Measurements from ENCODE around the gene CCSAP.
A peak's percentile ranks its signal among the peaks of the same experiment; 100 is the strongest.
"Not testable (repeated sequence)": the region's sequence is repeated elsewhere in the genome, so short reads cannot be mapped to it uniquely, and the experiment has no call there.

Gene CCSAP

DNA sequence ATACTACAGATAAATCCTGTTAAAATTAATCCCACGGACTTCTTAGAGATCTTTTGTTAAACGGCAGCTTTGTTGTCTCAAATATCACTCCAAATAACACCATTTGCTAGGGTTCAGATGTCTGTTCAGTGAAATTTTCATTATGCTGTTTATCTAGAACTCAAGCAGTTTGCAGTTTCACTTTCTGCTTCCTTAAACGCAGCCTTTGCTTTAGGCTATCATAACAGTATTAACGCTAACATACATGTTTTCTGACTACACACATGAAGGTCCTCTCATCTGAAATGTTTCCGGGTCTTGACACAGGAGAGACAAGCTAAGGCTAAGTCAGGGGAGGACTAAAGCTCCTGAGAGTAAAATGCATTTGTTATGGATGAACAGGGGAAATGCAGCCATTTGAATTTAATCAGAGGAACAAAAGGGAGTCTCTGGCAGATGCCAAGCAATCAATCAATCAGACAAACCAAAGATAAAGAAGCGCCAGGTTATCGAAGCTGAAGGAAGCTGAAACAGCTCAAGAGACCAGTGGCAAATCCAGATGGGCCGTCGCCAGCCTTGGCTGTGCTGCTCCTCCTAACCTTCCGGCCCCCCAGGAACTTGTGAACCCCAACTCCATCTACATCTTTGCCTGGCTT lies 16.9 kb downstream of the CCSAP start:
- no peak for DNase-seq (ENCODE audit: low spot score)

DNA sequence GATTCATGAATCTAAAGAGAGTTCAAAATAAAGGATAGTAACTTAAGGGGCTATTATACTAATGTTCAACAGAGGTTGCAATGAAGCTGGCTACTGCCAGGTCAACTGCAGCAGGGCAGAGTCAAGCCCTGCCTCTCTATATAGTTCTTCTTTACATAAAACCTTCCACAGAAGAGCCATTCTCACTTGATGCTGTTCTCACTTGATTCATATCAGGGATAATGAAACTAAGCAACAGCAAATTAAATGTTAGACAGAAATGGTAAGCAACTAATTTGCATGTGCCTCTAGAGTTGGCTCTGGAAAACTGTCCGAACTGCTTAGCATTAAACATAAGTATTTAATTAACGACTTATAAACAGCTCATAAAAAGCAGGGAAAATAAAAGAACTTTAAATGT lies 17.4 kb downstream of the CCSAP start:
- DNase-seq (ENCODE audit: low spot score): no peak

DNA sequence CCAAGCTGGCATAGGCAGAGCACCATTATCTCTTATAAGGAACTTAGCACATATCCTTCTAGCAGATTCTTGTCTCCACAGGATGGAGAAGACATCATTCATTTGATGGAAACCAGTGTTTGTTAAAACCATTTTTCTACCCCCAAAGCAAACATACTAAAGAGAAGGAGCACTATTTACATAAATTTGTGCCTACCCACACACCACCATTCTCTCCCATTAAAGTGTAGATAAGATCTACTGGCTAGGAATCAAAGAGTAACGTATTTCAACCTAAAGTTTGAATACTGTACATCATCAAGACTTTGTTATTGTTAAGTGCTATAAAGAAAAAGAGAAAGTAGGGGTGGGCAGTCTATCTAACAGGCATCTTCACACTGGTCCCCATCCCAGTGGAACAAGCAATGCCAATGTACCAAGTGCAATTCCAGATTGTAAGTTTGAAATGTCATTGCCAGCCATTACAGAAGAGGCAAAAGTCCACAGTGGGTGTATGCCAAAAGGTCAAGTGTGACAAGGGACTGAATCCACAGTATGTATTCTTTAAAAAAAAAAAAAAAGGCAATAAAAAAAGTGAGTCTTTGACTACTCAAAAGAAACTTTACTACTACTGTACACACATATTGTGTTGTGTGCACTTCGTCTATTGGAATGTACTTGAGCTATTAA lies 18.8 kb downstream of the CCSAP start:
- no peak for DNase-seq (ENCODE audit: low spot score)

DNA sequence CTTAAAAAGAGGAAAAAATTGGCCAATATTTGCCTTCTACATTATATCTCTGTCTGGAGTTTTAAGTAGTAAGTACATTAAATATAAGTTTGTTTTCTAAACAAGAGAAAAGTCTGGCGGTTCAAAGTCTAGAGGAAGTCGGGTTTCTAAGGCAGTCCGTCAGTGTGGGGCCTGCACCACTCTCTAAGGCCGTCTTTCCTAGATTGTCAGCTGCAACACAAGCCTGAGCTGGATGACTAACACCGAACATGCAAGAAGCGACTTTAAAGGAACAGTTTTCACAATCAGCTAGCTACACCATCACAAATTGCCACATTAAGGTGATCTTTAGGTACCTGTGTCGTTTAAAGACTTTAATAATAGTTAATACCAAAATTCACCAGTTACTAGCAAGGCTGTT lies 19.6 kb downstream of the CCSAP start:
- DNase-seq (ENCODE audit: low spot score): no peak

DNA sequence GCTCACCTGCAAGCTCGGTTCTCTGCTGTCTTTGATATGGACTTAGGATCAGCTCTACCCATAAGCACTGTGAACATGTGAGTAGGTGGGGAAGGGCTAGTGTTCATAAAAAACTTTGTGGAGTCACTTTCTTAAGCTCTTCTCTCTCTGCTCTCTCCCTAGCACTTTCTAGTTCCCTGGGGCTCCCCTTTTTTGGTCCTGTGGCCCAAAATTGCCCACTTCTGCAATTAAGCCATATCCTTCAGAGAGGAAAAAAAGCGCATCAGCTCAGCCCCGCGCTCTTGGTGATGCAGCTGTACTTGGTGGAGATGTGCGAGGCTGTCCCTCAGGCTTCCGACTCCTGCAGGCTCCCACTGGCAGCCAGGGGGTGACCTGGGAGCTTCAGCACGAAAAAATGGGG lies 23.4 kb downstream of the CCSAP start:
- DNase-seq (ENCODE audit: low spot score): no peak

DNA sequence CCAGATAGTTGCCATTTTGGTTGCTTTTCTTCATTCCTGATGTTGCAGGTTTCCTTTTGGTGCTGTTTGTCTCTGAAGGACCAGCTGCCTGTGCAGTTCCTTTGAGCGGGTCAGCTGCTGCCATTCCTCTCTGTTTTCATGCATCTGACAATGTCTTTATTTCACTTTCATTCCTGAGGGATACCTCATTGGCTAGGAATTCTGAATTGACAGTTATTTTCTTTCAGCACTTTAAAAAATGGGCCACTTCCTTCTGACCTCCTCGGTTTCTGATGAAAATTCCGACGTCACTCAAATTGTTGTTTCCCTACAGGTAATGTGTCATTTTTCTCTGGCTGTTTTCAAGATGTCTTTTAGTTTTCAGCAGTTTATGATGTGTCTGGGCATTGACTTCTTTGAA lies 24.8 kb downstream of the CCSAP start:
- peak; percentile 34 for DNase-seq (ENCODE audit: low spot score)

DNA sequence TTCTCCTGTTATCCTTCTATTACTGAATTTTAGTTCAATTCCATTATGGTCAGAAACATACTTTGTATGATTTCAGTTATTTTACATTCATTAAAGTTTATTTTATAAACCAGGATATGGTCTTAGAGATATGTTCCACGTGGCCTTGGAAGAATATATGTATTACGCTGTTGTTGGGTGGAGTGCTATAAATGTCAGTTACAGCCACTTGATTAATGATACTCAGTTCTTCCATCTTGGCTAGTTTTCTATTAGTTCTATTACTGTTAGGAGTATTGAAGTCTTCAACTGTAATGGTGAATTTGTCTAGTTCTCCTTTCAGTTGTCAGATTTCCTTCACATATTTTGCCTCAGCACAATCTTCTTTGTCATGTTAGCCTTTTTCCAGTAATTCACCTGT lies 26.7 kb downstream of the CCSAP start:
- no peak for DNase-seq (ENCODE audit: low spot score)

DNA sequence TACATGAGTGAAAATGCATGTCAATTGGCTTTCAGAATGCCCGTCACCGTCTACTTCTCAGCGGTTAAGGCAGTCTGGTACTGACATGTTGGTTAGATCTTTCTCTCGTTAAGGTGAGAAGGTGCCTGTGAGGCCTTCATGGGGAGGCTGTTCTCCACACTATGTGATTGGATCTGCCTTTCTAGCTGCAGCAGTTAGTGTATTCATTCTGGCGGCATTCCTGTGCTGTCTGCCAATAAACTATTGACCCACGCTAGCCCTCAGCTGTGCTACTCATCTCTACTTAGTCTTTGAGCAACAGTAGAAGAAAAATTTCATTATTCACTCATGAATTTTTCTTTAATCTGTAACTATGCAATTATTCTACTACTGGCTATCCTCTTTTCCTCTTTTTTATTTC lies 32.0 kb downstream of the CCSAP start:
- DNase-seq (ENCODE audit: low spot score): peak; percentile 29

DNA sequence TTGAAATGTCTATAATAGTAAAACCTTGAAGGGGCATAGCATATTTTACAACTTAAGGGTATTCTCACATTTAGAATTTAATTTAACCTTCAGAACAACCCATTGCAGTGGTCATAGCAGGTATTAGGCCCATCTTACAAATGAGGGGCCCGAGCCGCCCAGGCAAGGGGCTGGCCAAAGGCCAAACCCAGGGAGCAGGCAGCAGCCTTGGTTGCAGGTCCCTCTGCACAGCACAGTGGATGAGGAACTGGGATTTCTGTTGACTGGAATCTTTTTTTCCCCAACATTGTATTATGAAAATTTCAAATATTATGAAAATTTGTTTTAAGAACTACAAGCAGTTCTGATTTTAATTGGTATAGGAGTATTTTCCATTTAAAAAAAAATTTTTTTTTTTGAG lies 33.2 kb downstream of the CCSAP start:
- no peak for DNase-seq (ENCODE audit: low spot score)

DNA sequence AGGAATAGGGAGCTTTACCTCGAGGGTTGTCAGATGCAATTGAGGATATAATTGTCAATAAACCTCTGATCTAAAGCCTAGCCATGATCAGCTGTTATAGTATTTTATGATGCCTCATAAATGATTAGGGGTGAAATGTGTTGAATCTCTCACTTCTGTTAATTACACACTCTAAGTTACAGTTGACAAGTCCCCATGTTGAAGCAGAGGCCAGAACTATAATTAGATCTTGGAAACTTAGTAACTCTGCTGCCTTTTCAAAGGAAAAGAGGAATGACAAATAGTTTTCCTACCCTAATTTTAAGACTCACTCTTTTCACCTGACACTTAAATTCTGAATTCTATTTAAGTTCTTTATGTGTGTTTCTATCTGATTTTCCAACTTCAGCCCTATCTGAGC lies 33.8 kb downstream of the CCSAP start:
- DNase-seq (ENCODE audit: low spot score): no peak

DNA sequence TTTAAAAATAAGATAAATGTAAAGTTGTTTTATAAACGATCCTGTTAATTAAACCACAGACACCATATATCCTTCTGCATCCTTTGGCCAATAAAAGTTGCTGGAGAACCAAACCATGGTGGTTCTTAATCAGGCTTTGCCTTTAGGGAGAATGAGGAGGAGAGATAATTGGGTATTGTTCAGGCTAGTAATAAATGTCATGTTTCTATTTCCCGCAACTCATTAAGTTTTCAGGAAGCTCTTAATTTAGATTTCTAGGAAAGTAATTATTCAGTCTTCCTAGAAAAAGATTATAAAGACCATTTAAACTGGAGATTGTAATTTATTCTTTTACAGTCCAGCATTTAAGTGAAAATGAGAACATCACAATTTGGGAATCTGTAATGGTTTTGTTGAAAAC lies 37.5 kb downstream of the CCSAP start:
- DNase-seq (ENCODE audit: low spot score): no peak

DNA sequence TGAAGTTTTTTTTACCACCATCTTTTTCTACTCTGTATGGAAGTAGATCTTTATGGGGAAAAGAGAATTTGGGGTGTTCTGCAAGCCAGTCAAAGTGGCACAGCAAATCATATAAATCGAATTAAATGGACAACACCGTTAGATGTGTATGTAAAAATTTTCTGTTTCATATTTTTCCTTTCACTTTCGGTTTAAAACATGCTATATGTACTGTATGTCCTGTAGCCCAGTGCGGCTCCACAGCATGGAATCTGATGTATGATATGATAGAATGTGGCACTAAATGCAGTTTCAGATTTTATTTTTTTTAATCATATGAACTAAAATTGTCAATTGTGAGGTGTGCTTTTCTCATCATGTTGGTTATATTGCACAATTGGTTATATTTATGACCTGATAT lies 39.0 kb downstream of the CCSAP start:
- no peak for DNase-seq (ENCODE audit: low spot score)

DNA sequence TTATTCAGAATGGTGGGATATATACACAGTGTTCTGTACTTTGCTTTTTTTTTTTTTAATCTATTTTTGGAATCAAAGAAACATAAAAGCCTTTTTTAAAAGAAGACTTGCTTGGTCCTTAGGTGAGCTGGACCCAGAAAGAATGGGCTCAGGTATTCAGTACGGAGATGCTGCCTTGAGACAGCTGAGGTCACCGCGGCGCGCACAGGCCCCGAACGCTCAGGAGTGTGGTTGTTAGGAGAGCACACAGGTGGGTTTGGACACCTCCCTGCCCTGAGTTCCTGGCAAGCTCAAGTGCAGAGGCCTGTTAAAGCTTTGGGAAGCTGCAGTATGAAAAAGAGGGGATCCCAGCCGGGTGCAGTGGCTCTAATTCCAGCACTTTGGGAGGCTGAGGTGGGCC lies 40.1 kb downstream of the CCSAP start:
- no peak for DNase-seq (ENCODE audit: low spot score)

DNA sequence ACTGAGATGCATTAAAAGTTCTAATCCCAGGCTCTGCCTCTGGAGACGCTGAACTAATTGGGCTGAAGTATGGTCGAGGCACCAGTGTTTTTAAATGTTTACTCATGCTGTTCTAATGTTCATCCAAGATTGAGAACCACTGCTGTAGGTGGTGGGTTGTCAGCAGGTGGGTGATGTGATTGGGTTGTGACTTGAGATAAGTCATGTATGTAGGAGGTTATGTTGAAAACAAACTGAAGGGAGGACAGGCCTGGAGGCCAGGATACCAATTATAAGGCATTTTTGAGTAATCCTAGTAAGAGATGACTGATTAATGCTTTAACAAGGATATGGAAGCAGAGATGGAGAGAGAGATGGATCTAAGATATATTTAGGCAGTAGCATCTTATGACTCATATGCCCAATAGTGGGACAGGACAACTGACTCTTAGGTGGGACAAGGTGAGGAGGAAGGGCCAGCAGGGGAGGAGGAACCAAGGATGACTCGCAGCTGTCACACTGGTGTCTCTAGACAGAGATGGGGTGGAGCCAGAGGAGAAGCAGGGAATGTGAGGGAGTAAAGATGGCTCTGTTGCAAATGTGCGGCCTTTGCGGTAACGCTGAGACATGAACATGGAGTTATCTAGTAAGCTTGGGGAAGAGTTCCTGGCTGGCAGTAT lies 42.6 kb downstream of the CCSAP start:
- DNase-seq (ENCODE audit: low spot score): no peak

DNA sequence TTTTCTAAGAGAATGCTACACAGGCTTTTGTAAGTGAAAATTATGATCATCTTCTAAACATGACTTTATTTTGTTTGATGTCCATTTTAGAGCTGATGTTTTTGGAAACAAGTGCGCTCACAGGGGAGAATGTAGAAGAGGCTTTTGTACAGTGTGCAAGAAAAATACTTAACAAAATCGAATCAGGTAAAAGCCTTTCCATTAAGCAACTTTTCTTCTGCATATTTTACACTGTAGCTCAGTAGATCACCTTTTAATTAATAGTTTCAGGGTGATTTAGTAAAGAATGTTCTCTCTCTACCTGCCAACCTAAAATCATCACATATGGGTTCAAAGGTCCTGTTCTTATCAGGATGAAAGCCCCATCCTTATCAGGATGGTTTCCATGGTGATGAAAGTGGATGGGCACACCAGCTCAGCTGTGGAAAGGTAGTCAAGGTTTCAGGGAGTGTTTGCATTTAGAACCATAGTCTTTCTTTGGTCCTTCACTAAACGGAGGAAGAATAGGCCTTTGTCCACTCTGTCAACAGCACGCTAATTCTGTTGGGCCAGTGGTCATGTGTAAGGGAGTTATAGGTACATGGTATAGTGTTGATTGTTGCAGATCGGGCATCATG lies 43.9 kb downstream of the CCSAP start:
- DNase-seq (ENCODE audit: low spot score): no peak

DNA sequence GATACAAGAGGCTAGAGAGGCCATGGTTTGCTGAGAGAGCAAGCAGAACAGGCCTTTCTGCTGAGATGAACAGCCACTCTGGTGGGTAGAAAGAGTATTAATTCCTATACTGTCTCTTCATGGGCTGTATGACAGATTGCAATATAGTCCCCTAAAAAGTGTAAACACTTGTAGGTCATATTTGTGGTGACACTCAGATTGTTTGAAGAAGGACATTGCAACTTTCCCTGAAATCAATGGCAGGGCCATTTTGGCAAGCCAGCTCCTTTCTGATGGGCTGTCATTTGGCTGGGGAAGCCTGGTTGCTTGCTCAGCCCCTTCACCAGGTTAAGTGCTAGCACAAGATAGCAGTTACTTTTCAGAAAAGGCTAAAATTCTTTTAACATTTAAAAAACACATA lies 44.4 kb downstream of the CCSAP start:
- DNase-seq (ENCODE audit: low spot score): no peak

DNA sequence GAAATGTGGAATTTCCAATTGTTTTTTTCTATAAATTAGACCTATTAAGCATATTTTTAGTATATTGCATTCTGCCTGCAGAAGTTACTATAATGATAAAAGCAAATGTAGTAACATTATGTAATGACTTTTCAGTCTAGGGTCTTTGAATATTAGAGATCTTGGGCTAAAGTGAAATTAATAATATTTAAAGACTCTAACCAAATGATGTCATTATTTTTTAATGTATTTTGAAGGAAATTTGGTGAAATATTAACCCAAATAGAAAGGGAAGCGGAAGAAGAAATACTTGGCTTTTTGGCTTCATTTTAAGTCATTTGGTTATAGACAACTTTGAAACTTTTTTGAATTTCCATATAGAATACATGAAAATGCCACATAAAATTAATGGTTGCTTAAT lies 45.1 kb downstream of the CCSAP start:
- DNase-seq (ENCODE audit: low spot score): no peak

DNA sequence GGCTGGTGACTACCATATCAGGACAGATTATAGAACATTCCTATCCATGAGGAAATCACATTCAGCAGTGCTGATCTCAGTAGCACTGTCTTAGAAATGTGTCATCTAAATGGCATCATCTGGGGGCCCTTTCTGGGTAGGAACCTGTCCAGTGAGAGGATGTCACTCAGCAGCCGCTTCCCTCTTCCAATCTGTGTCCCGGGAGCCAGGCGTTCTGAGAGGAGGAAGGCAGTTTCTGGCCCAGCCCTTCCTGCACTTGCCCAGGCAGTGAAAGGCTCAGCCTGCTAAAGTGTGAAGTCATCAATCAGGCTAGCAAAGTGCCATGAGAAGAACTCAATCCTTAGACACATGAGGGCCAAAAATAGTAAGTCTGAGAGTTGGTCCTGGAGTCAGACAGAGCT lies 46.3 kb downstream of the CCSAP start:
- peak; percentile 67 for DNase-seq (ENCODE audit: low spot score)

DNA sequence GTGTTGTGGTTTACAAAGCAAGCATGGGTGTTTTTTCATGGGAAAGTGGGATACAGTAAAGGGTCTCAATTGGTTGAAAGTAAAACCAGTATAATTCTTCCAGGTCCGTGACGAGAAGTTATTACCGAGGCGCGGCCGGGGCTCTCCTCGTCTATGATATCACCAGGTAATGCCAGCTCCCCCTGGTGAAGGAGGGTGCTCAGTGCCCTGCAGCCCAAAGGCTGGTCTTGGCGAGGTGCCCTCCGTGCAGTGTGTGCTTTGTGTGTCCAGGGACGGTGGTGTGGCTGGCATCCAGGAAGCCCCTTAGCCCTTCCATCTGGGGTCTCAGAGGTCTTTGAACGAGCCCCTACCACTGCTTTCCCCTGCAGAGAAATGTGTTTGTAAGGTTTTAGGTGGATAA lies 47.1 kb downstream of the CCSAP start:
- no peak for DNase-seq (ENCODE audit: low spot score)

DNA sequence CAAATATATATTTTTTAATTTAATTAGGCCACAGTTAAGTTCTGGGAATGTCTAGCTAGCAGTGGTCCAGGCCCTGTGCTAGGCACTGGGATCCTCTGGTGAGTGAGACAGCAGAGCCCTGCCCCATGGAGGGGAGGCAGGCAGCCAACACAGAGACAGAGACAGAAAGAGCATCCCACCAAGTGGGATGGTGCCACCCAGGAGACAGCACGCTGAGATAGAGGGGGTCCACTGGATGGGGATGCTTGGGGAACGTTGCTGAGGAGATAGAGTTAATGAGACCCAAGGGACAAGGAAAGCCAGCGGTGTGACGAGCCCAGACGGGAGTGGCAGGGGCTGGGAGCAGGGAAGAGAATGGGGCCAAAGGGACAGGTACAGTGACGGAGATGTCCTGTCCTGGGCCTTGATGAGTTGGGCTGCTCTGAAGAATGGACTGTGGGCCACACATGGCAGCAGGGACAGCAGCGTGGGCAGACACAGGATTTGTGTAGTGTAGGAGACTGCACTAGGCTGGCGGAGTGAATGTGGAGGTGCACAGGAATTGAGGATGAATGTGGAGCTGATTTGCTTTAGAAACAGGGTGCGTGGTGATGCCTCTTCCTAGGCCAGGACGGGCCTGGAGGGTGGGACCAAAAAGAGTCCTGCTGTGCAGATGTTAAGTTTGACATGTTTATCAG lies 49.2 kb downstream of the CCSAP start:
- no peak for DNase-seq (ENCODE audit: low spot score)

DNA sequence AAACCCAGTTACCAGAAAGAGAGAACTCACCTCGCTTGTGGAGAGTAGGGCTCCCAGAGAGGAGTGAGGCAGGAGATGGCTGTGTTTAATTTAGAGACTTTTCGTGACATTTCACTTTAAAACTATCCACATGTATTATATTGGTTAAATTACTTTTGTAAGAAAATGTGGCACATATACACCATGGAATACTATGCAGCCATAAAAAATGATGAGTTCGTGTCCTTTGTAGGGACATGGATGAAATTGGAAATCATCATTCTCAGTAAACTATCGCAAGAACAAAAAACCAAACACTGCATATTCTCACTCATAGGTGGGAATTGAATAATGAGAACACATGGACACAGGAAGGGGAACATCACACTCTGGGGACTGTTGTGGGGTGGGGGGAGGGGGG lies 51.2 kb downstream of the CCSAP start:
- DNase-seq (ENCODE audit: low spot score): not testable (repeated sequence)

DNA sequence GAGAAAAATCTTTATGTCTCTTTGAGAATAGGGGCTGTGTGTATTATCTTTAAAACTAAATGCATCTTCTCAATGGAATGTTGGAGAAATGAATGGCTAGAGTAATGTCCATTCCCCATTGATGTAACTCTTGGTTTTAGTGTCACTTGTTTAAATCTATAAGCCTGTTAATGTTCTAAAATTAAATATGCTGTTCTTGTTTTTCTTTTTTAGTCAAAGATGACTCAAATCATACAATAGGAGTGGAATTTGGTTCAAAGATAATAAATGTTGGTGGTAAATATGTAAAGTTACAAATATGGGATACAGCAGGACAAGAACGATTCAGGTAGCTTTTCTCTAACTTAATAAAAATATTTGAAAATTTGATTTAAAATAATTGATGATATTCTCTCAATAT lies 54.3 kb downstream of the CCSAP start:
- no peak for DNase-seq (ENCODE audit: low spot score)

DNA sequence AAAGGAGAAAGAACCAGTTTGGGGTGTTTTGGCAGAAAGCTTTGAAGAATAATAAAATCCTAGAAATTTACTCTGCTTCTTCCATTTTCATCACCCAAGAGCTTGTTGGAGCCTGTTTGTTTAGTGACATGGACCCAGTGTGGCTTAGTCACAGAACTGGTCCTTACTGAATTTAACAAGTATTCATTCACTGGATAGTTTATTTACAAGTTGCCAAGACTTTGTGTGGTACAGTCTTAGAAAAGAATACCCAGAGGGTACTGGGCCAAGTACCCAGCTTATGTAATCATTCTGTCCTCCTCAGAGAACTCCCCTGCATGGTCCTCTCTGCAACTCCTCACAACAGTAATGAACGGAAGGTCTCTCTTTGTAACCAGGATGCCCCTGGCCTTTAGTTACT lies 55.6 kb downstream of the CCSAP start:
- no peak for DNase-seq (ENCODE audit: low spot score)

Data from AG08396 (cell line).